Measurements from ENCODE around the gene LHPP. TPM values are rescaled to one million over a fixed set of nuclear protein-coding genes. Genes with fewer than 3 reads are reported as not detected.

The LHPP gene
- total RNA-seq, 1 donor from 2014 or later: 4.2 TPM

DNA sequence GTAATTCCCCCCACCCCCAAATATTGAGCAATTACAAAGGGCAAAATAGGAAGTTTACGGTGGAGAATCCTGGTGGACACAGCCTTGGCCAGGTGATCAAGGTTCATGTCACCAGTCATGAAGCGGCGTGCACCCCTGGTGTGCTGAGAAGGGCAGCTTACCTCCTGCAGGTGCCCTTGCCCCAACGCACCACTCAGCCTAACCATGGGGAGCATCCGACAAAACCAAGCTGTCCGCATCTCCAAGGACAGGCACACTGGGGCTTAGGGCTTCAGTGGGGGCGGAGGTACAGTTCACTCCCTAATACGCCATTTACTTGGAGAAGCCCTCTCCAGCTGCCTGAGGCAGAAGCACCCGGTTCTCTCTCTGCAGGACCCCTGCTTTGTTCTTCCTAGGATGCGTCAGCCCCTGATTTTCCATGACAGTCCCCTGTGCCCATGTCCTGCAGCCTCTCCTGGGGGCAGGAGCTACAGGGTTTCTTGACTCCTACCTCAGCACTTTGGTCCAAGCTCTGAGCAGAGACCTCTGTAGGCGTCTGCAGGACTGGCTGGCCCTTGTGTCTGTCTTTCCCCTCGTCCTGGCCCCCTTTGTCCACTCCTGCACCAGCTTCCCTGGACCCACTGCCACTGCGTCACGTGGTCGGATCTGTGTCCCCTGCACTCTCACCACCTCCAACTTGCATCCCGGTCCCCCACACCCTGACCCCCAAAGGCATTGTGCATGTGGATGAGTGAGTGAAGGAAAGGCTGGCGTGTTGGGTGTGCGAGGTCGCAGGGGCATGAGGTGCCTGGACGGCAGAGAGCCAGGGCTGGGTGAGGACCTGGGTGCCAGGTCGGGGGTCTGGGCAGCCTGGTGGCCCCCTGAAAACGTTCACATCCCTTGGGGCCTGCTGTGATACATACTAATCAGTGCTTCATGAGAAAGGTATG, 113.7 kb downstream of the LHPP start:
- H3K9me3 Mint-ChIP-seq (ENCODE audit: unreplicated experiment): no peaks in the 10 kb centered on the region
- H3K27me3 Mint-ChIP-seq (ENCODE audit: unreplicated experiment): peaks cover 6% of the 10 kb centered on the region
- TF ChIP-seq, protein P1, sequence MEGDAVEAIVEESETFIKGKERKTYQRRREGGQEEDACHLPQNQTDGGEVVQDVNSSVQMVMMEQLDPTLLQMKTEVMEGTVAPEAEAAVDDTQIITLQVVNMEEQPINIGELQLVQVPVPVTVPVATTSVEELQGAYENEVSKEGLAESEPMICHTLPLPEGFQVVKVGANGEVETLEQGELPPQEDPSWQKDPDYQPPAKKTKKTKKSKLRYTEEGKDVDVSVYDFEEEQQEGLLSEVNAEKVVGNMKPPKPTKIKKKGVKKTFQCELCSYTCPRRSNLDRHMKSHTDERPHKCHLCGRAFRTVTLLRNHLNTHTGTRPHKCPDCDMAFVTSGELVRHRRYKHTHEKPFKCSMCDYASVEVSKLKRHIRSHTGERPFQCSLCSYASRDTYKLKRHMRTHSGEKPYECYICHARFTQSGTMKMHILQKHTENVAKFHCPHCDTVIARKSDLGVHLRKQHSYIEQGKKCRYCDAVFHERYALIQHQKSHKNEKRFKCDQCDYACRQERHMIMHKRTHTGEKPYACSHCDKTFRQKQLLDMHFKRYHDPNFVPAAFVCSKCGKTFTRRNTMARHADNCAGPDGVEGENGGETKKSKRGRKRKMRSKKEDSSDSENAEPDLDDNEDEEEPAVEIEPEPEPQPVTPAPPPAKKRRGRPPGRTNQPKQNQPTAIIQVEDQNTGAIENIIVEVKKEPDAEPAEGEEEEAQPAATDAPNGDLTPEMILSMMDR (IDR thresholded peaks at IDR 0.05; ENCODE audit: unreplicated experiment): no peak
- no peak for DNase-seq (ENCODE audit: low spot score)
- no peak overlapping the region for H3K4me3 Mint-ChIP-seq (ENCODE audit: unreplicated experiment)
- no peaks in the 10 kb centered on the region for H3K4me1 Mint-ChIP-seq (ENCODE audit: unreplicated experiment)
- no peak overlapping the region for H3K27ac Mint-ChIP-seq (ENCODE audit: unreplicated experiment)
- H3K36me3 Mint-ChIP-seq (ENCODE audit: low read depth, unreplicated experiment): no peaks in the 10 kb centered on the region

DNA sequence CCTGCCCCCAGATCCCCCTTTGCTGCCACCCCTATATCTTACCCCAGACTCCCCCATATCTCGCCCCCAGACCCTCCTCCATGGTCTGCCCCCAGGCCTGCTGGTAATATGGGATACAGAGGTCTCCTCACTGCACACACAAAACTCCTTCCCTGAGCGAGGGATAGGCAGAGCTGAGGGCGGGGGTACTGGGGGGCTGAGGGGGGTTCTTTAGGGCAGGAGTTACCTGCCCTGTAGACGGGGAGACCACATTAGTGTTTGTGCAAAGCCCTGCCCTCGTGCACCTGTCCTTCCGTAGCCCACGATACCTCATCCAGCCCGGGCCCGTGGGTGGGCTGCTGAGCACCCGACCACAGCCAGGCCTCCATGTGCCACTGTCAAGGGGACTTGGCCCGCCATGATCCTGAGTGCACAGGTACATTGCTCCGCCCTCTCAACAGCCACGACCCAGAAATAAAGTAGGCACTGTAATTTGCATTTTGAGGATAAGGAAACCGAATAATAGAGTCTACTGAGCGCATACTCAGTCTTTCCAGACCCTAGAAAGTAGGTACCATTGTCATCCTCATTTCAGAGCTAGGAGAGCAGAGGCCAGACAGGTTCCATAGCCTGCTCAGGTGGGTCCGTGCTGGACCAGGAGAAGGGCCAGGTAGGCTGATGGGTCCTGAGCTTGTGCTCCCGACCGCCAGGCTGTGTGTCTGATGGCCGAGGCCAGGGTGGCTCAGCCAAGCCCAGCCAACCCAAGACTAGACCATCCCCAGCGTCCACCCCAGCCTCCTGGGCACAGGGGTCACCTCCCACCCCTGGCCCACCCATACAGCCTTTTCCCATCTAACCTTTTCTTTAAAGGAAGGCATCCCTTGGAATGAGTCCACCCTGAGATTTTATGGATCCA, 115.2 kb downstream of the LHPP start:
- no peak for DNase-seq (ENCODE audit: low spot score)
- Mint-ChIP-seq H3K36me3 (ENCODE audit: low read depth, unreplicated experiment) (peaks cover 3% of the 10 kb centered on the region), H3K27ac (ENCODE audit: unreplicated experiment) (no peak overlapping the region), H3K9me3 (ENCODE audit: unreplicated experiment) (no peaks in the 10 kb centered on the region), H3K4me3 (ENCODE audit: unreplicated experiment) (no peak overlapping the region), H3K27me3 (ENCODE audit: unreplicated experiment) (peaks cover 6% of the 10 kb centered on the region), H3K4me1 (ENCODE audit: unreplicated experiment) (no peaks in the 10 kb centered on the region)
- TF ChIP-seq, protein P1 (IDR thresholded peaks at IDR 0.05; ENCODE audit: unreplicated experiment): no peak

DNA sequence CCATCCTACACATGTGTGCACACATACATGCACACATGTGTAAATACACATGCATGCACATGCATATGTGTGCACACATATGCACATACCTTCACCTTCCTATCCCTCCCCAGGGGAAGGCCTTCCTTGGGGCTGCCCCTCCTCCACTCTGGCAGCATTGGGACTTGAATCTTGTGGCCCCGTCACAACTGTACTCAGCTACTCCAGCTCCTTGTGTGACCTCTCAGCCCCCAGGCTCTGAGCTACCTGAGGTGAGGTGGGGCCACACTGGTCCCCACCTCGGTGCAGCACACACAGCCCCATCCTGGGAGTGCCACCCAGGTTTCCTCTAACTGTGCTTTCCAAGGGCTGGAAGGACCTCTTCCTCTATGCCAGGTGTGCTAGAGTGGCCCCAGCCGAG, 116.0 kb downstream of the LHPP start:
- Mint-ChIP-seq H3K27me3 (ENCODE audit: unreplicated experiment) (peaks cover 6% of the 10 kb centered on the region), H3K4me1 (ENCODE audit: unreplicated experiment) (no peaks in the 10 kb centered on the region), H3K36me3 (ENCODE audit: low read depth, unreplicated experiment) (peaks cover 3% of the 10 kb centered on the region), H3K4me3 (ENCODE audit: unreplicated experiment) (no peak overlapping the region), H3K27ac (ENCODE audit: unreplicated experiment) (no peak overlapping the region), H3K9me3 (ENCODE audit: unreplicated experiment) (no peaks in the 10 kb centered on the region)
- TF ChIP-seq, protein P1 (IDR thresholded peaks at IDR 0.05; ENCODE audit: unreplicated experiment): no peak
- no peak for DNase-seq (ENCODE audit: low spot score)

DNA sequence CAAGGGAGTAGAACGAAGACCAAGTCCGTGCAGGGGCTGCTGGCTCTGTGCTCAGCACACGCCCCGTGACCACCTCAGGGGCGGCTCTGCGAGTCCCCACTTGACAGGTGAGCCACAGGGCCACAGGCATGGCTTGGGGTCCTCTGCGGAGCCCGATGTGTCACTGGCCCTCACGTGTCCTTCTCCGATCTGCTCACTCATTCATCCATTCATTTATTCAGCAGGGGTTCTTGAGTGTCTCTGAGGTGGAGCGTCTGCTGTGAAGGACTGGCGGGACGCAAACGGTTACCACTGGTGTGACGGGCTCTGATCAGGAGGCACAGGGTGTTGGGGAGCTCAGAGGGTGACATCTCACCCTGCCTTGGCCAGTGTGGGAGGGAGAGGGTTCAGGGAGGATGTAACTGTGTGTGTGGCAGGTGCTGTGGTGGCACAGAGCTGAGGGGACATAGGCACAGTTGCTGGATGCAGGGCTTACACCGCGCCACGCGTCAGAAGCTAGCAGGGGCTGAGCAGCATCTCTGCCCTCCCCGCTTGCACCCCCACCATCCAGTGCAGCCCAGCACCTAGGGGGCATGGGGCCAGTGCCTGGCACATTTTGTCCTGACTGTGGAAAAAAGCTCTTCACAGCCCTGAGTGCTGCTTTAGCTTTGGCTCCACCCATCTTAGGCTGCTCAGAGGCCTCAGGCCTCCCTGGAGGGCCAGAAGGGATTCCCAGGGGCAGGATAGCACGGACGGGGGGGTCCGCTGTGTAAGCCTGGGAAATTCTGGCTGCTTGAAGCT, 116.8 kb downstream of the LHPP start:
- DNase-seq (ENCODE audit: low spot score): no peak
- H3K9me3 Mint-ChIP-seq (ENCODE audit: unreplicated experiment): no peaks in the 10 kb centered on the region
- peaks cover 3% of the 10 kb centered on the region for H3K36me3 Mint-ChIP-seq (ENCODE audit: low read depth, unreplicated experiment)
- no peak overlapping the region for H3K4me3 Mint-ChIP-seq (ENCODE audit: unreplicated experiment)
- TF ChIP-seq, protein P1 (IDR thresholded peaks at IDR 0.05; ENCODE audit: unreplicated experiment): no peak
- H3K27me3 Mint-ChIP-seq (ENCODE audit: unreplicated experiment): peaks cover 6% of the 10 kb centered on the region
- no peak overlapping the region for H3K27ac Mint-ChIP-seq (ENCODE audit: unreplicated experiment)
- no peaks in the 10 kb centered on the region for H3K4me1 Mint-ChIP-seq (ENCODE audit: unreplicated experiment)

Measured in endothelial cell (in vitro differentiated cells).